ENCODE results near the gene CNTNAP2.

DNA sequence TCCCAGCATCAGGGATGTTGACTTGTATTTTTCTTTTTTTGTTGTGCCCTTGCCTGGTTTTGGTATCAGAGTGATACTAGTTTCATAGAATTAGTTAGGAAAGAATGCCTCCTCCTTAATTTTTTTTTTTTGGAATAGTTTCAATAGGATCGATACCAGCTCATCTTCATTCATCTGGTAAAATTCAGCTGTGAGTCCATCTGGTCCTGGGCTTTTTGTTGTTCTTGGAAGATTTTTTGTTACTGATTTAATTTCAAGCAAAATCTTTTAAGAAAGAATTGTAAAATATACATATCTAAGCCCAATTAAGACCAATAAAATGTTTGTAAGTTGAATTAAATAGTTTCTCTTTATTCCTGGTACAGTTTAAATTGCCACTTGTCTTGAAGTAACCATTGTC is 1159.5 kb downstream of the CNTNAP2 start:
- TF ChIP-seq, protein P1, sequence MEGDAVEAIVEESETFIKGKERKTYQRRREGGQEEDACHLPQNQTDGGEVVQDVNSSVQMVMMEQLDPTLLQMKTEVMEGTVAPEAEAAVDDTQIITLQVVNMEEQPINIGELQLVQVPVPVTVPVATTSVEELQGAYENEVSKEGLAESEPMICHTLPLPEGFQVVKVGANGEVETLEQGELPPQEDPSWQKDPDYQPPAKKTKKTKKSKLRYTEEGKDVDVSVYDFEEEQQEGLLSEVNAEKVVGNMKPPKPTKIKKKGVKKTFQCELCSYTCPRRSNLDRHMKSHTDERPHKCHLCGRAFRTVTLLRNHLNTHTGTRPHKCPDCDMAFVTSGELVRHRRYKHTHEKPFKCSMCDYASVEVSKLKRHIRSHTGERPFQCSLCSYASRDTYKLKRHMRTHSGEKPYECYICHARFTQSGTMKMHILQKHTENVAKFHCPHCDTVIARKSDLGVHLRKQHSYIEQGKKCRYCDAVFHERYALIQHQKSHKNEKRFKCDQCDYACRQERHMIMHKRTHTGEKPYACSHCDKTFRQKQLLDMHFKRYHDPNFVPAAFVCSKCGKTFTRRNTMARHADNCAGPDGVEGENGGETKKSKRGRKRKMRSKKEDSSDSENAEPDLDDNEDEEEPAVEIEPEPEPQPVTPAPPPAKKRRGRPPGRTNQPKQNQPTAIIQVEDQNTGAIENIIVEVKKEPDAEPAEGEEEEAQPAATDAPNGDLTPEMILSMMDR (IDR thresholded peaks at IDR 0.05) = no peak
- TF ChIP-seq POLR2A (IDR thresholded peaks at IDR 0.05) = no peak
- no peak for TF ChIP-seq EP300 (IDR thresholded peaks at IDR 0.05)
- no peak for TF ChIP-seq POLR2AphosphoS5 (IDR thresholded peaks at IDR 0.05)
